Esophagus muscularis mucosa (tissue), 4 donors: Measurements from ENCODE around the gene CA12. TPM values are rescaled to one million over a fixed set of nuclear protein-coding genes. Genes with fewer than 3 reads are reported as not detected.
A peak's percentile ranks its signal among the peaks of the same experiment; 100 is the strongest.

Source experiments
- DNase-seq: peaks from one replicate; pipeline ENCODE4 v3.0.0-alpha.2; 2017; ENCODE audit errors: extremely low spot score
- H3K27ac ChIP-seq, 4 donors: fragments of 200-600 bp; sonication (generic); replicated peaks in 1 of 4; 1 replicate in 3 of 4; 2 replicates in 1 of 4; pipeline ENCODE4 v1.5.1; 2016 to 2019; ENCODE audit warnings: mild to moderate bottlenecking in 1 of 4
- H3K27me3 ChIP-seq, 4 donors: fragments of 200-600 bp; sonication (generic); one replicate each; pipeline versions ENCODE4 v1.5.1 to v1.6.0; 2016 to 2019
- H3K36me3 ChIP-seq, 4 donors: fragments of 200-600 bp; sonication (generic); one replicate each; pipeline ENCODE4 v1.5.1; 2016 to 2019
- H3K4me1 ChIP-seq, 4 donors: fragments of 200-600 bp; sonication (generic); one replicate each; pipeline ENCODE4 v1.5.1; 2016 to 2019
- H3K4me3 ChIP-seq, 4 donors: fragments of 200-600 bp; sonication (generic); 1 replicate in 2 of 4; 2 replicates in 2 of 4; pipeline ENCODE4 v1.5.1; 2016 to 2019; ENCODE audit warnings: mild to moderate bottlenecking in 4 of 4, moderate library complexity in 1 of 4
- H3K9me3 ChIP-seq, 4 donors: fragments of 200-600 bp; sonication (generic); 1 replicate in 3 of 4; 2 replicates in 1 of 4; pipeline ENCODE4 v1.5.1; 2016 to 2019
- EP300 ChIP-seq: sonication (generic); formaldehyde crosslinking; IDR thresholded peaks from one replicate; pipeline ENCODE4 v1.6.1; 2017; ENCODE audit warnings: antibody characterized with exemption
- POLR2A ChIP-seq: fragments of 450-650 bp; IDR thresholded peaks from one replicate; pipeline ENCODE4 v1.6.1; 2017; ENCODE audit warnings: antibody characterized with exemption, moderate library complexity, mild to moderate bottlenecking, low read depth
- POLR2AphosphoS5 ChIP-seq, 2 donors: sonication (generic); formaldehyde crosslinking; IDR thresholded peaks; one replicate each; pipeline ENCODE4 v1.6.1; 2017; ENCODE audit warnings: antibody characterized with exemption in 2 of 2
- WGBS: methylation state at CpG from one replicate; pipeline ENCODE4 v1.1.5; 2018; 5-methylcytosine and 5-hydroxymethylcytosine counted together
- intact Hi-C: fragments of 100-400 bp; cut with DNase I; formaldehyde crosslinking; loops from one replicate; pipeline ENCODE4 v1.15.1; 2023
- total RNA-seq, 4 donors: library from RNA; depleted of rRNA; stranded (reverse); fragments of >200 nt; gene quantifications; one replicate each; pipeline versions ENCODE4 v1.1.0 to v1.2.1, GENCODE V29; 2016
- TF ChIP-seq, protein P1 (sequence below), 3 experiments: fragments of 200-600 bp in 2 of 3; fragments of 450-650 bp in 1 of 3; sonication (generic) in 2 of 3; IDR thresholded peaks; one replicate each; pipeline ENCODE4 v1.5.1; 2017 to 2019; ENCODE audit warnings: antibody characterized with exemption in 3 of 3, mild to moderate bottlenecking in 2 of 3, moderate library complexity in 1 of 3

Gene CA12
- total RNA-seq, 4 donors from 2014 or later: 2.3 to 14.5 (median 6.0) TPM

DNA sequence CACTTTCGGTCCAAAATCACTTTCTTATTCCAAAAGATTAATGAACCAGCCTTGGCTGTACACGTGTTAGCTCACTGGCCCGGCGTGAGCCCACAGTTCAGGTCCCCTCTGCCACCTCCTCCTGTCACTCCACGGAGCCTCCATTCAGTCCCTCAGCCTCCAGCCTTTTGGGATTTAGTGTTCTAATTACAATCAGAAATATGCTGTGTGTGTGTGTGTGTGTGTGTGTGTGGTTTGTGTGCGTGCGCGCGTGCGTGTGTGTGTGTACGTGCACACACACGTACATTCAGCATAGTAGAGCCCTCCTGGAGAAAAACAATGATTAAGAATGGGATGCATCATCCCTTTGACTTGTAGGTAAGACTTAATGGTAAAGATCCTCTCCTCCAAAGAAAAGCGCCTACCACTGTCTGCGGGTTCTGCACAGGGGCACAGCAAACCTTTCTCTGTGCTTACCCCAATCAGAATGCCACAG is 801 bp downstream of the CA12 start:
- WGBS: 62% methylated on average over 14 of the region's 14 CpGs
- H3K27me3 ChIP-seq: peaks cover 0 to 8% (median 0%) of the 10 kb centered on the region in 4 donors
- no peak for DNase-seq
- no peaks in the 10 kb centered on the region for H3K36me3 ChIP-seq
- H3K27ac ChIP-seq: peak overlapping the region in 3 of 4 donors; percentile 46 to 72 (median 56)
- intact Hi-C loops: no loop called here
- H3K4me1 ChIP-seq: peaks cover 11 to 36% (median 27%) of the 10 kb centered on the region in 4 donors
- H3K4me3 ChIP-seq: peak overlapping the region; percentile 56 to 65 (median 56)
- TF ChIP-seq EP300 (no peak), POLR2AphosphoS5 (IDR thresholded peaks at IDR 0.05) (no peak), POLR2A (no peak)
- TF ChIP-seq, protein P1, sequence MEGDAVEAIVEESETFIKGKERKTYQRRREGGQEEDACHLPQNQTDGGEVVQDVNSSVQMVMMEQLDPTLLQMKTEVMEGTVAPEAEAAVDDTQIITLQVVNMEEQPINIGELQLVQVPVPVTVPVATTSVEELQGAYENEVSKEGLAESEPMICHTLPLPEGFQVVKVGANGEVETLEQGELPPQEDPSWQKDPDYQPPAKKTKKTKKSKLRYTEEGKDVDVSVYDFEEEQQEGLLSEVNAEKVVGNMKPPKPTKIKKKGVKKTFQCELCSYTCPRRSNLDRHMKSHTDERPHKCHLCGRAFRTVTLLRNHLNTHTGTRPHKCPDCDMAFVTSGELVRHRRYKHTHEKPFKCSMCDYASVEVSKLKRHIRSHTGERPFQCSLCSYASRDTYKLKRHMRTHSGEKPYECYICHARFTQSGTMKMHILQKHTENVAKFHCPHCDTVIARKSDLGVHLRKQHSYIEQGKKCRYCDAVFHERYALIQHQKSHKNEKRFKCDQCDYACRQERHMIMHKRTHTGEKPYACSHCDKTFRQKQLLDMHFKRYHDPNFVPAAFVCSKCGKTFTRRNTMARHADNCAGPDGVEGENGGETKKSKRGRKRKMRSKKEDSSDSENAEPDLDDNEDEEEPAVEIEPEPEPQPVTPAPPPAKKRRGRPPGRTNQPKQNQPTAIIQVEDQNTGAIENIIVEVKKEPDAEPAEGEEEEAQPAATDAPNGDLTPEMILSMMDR (IDR thresholded peaks at IDR 0.05): no peak
- no peaks in the 10 kb centered on the region for H3K9me3 ChIP-seq

DNA sequence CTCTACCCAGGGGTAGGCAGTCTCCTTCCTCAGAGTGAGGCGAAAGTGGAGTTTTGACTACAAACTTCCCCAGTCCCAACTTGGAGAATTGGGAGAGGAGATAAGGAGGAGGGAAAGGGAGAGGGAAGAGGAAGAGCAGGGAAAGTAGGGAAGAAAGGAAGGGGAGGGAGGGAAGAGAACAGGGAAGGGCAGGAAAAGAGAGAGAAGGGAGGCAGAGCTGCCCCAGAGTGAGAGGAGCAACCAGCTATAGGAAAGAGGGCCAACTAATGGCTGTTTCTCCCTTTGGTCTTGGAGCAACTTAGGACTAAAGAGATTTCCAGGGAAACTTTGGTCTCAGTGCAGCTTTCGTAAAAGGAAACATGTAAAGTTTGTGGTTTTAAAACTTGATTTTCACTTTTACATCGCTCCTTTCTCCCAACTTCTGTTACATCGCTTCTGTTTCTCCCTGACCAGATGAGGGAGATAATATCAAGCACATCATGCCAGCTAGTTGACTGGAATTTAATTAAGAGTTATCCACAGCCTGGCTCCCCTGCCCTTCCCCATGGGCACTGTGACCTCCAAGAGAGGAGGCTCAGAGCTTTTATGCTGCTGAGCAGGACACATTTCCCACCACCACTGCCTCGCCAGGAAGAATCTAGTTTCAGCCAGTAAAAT is 1.4 kb downstream of the CA12 start:
- Histone ChIP-seq H3K27ac (peak overlapping the region in 1 of 4 donors; percentile 56), H3K36me3 (no peaks in the 10 kb centered on the region), H3K4me3 (peak overlapping the region in 3 of 4 donors; percentile 56 to 65 (median 56)), H3K27me3 (peaks cover 0 to 8% (median 0%) of the 10 kb centered on the region in 4 donors), H3K9me3 (no peaks in the 10 kb centered on the region), H3K4me1 (peaks cover 14 to 42% (median 32%) of the 10 kb centered on the region in 4 donors)
- TF ChIP-seq POLR2AphosphoS5 (IDR thresholded peaks at IDR 0.05): no peak
- no peak for TF ChIP-seq EP300
- TF ChIP-seq, protein P1 (IDR thresholded peaks at IDR 0.05): no peak
- TF ChIP-seq POLR2A: no peak
- intact Hi-C loops: no loop called here
- 74% methylated on average over 5 of the region's 5 CpGs for WGBS
- DNase-seq: no peak

DNA sequence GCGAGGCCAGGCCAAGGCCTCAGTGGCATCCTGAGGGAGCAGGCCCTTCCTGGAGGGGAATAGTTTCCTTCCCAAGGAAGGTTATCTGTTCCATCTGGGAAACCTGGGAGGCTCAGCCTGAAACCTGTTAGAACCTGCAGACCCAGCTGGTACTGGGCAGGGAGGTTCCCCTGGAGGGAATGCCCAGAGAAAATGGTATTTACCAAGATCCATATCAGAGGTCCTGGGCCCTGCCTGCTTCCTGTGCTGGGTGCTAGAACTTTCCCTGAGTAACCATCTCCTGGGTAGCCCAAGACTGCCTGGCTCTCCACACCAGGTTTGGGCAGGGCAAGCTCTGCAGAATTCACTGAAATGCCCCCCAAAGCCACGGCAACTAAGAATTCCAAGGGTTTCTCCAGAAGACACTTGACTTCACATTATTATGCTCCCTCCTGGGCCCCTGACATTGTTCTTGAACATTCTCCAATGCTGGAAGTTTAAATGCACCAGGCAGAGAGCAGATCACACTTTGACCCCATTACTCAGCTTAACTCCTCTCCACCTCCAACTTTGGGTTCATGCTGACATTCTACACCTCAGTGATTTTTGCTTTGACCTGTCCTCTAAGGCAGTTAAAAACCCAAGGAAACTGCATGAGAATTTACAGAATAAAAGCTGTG is 2.0 kb downstream of the CA12 start:
- no peak for DNase-seq
- Histone ChIP-seq H3K27ac (no peak overlapping the region), H3K36me3 (no peaks in the 10 kb centered on the region), H3K27me3 (peaks cover 0 to 8% (median 0%) of the 10 kb centered on the region in 4 donors), H3K4me1 (peaks cover 20 to 48% (median 39%) of the 10 kb centered on the region in 4 donors), H3K9me3 (no peaks in the 10 kb centered on the region), H3K4me3 (no peak overlapping the region)
- intact Hi-C loops: no loop called here
- TF ChIP-seq POLR2A (no peak), EP300 (no peak), POLR2AphosphoS5 (IDR thresholded peaks at IDR 0.05) (no peak)
- TF ChIP-seq, protein P1 (IDR thresholded peaks at IDR 0.05): no peak
- 81% methylated on average over 2 of the region's 2 CpGs for WGBS

DNA sequence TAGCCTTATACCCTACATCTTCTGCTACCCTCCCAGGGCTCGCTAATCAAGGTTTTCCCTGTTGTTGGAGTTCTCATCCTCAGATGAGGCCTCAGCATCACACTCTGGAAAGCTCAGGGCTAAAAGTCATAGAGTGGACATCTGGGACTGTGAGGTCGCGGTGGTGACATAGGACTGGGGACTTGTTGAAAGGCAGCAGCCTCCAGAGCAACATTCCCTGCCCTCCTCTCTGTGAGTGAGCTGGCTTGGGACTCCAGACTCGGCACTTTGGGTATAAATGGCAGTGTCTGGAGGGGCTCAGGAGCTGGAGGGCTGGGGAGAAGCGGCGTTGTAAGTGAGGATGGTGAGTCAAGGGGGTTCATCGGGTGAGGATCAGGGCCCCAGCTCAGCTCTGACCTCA is 2.7 kb downstream of the CA12 start:
- H3K27me3 ChIP-seq: peaks cover 0 to 8% (median 0%) of the 10 kb centered on the region in 4 donors
- 97% methylated on average over 5 of the region's 7 CpGs for WGBS
- no peak overlapping the region for H3K27ac ChIP-seq
- H3K36me3 ChIP-seq: no peaks in the 10 kb centered on the region
- H3K9me3 ChIP-seq: no peaks in the 10 kb centered on the region
- H3K4me3 ChIP-seq: no peak overlapping the region
- TF ChIP-seq POLR2AphosphoS5 (IDR thresholded peaks at IDR 0.05): no peak
- no peak for TF ChIP-seq EP300
- TF ChIP-seq, protein P1 (IDR thresholded peaks at IDR 0.05): no peak
- TF ChIP-seq POLR2A: no peak
- H3K4me1 ChIP-seq: peaks cover 26 to 55% (median 46%) of the 10 kb centered on the region in 4 donors
- intact Hi-C loops: no loop called here
- DNase-seq: no peak
